ENCODE measurements around the gene FAM124B. TPM values are rescaled to one million over a fixed set of nuclear protein-coding genes. Genes with fewer than 3 reads are reported as not detected.
A peak's percentile ranks its signal among the peaks of the same experiment; 100 is the strongest.

The FAM124B gene
- total RNA-seq = not detected in 2 replicates
- long read RNA-seq = 0 reads

DNA sequence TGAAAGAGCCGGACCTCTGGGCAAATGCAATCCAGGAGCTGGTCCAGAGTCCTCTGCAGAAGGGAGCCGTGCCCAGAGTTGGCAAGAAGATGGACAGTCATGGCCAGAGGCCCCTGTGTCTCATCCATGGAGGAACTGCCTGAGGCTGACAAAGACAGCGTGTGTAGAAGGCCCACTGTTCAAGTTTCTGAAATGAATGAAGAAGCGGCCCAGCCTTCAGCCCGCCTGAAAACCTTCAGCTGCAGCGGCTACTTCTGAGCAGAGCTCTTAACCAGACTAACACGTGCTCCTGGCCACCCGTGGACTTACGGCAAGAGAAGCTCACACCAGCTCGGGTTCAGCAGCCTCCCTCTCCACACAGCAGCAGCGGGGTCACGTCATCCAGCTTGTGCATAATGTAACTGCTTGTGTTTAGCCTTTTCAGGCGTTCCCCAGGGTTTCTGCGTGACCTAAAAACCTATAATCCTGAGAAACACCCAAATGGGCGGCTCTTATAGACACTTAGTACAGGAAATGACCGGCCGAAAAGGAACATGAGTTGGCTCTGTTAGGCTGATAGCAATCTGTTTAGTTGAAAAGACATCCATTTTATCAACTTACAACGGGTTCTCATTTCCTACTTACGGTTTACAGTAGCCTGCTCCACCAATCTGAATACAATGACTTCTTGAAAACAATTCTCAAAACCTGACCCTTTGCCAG lies at the start of gene FAM124B:
Gene FAM124B, minus strand, starts transcription at position 467 of the 702 bp plus-strand sequence. Its CDS starts 339 bp downstream, at position 128.
- Mint-ChIP-seq H3K9me3 (ENCODE audit: low read depth) (peaks cover 11% of the 10 kb centered on the region), H3K27ac (no peak within 1 kb of the TSS), H3K36me3 (ENCODE audit: insufficient read depth) (no peaks in the 10 kb centered on the region), H3K4me3 (ENCODE audit: low read depth) (no peak within 1 kb of the TSS), H3K27me3 (no peaks in the 10 kb centered on the region), H3K4me1 (ENCODE audit: low read depth) (no peaks in the 10 kb centered on the region)
- TF ChIP-seq CTCF (IDR thresholded peaks at IDR 0.05; ENCODE audit: unreplicated experiment) = no peak
- DNase-seq (ENCODE audit: low spot score, unreplicated experiment) = no peak

GRCh38 chr2:224449212-224450147 lies 47.6 kb upstream of the FAM124B start:
- no peak overlapping the region for H3K4me3 Mint-ChIP-seq (ENCODE audit: low read depth)
- H3K36me3 Mint-ChIP-seq (ENCODE audit: insufficient read depth) = peaks cover 2% of the 10 kb centered on the region
- peak; percentile 58 for TF ChIP-seq CTCF (IDR thresholded peaks at IDR 0.05; ENCODE audit: unreplicated experiment)
- H3K9me3 Mint-ChIP-seq (ENCODE audit: low read depth) = peaks cover 3% of the 10 kb centered on the region
- H3K4me1 Mint-ChIP-seq (ENCODE audit: low read depth) = no peaks in the 10 kb centered on the region
- no peak for DNase-seq (ENCODE audit: low spot score, unreplicated experiment)
- H3K27me3 Mint-ChIP-seq = no peaks in the 10 kb centered on the region
- no peak overlapping the region for H3K27ac Mint-ChIP-seq

DNA sequence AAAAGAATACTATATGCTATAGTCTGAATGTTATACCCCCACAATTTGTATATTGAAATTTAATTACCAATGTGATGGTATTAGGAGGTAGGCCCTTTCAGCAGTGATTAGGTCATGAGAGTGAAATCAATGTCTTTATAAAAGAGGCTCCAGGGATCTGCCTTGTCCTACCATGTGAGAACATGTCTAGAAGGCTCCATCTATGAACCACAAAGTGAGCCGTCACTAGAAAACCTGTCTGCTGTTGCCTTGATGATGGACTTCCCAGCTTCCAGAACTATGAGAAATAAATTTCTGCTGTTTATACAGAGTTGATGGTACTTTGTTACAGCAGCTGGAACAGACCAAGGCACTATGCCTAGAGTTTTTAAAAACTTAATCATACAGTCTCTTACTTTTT lies 46.3 kb upstream of the FAM124B start:
- Mint-ChIP-seq H3K4me1 (ENCODE audit: low read depth) (no peaks in the 10 kb centered on the region), H3K36me3 (ENCODE audit: insufficient read depth) (no peaks in the 10 kb centered on the region), H3K9me3 (ENCODE audit: low read depth) (peaks cover 2% of the 10 kb centered on the region), H3K27ac (no peak overlapping the region), H3K27me3 (no peaks in the 10 kb centered on the region), H3K4me3 (ENCODE audit: low read depth) (no peak overlapping the region)
- no peak for DNase-seq (ENCODE audit: low spot score, unreplicated experiment)
- no peak for TF ChIP-seq CTCF (IDR thresholded peaks at IDR 0.05; ENCODE audit: unreplicated experiment)

- no peaks in the 10 kb centered on the region for H3K4me1 Mint-ChIP-seq (ENCODE audit: low read depth)
- H3K36me3 Mint-ChIP-seq (ENCODE audit: insufficient read depth) = no peaks in the 10 kb centered on the region
- DNase-seq (ENCODE audit: low spot score, unreplicated experiment) = no peak
- no peaks in the 10 kb centered on the region for H3K27me3 Mint-ChIP-seq
- H3K4me3 Mint-ChIP-seq (ENCODE audit: low read depth) = no peak overlapping the region
- TF ChIP-seq CTCF (IDR thresholded peaks at IDR 0.05; ENCODE audit: unreplicated experiment) = no peak
- peaks cover 7% of the 10 kb centered on the region for H3K9me3 Mint-ChIP-seq (ENCODE audit: low read depth)
- H3K27ac Mint-ChIP-seq = no peak overlapping the region
Observed at GRCh38 chr2:224444783-224445182, 42.9 kb upstream of the FAM124B start.

DNA sequence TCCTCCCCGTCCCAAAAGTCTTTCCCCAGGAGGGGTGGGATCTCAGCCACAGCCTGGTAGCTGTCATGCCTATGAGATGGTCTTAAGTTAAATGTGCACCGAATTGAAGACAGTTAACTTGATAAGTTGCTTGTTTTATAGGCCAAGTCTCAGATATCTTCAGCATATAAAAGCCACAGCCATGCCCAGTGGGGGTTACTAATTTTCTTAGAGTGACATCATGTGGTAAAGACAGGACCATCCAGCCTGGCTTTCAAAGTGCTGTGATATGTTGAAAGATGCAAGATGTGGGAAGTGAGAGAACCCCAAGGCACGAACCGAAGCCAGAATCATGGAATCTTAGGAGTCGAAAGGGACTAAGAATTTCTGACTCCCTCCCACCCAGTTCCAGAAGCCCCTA lies 42.1 kb upstream of the FAM124B start:
- no peaks in the 10 kb centered on the region for H3K36me3 Mint-ChIP-seq (ENCODE audit: insufficient read depth)
- no peak for DNase-seq (ENCODE audit: low spot score, unreplicated experiment)
- no peak for TF ChIP-seq CTCF (IDR thresholded peaks at IDR 0.05; ENCODE audit: unreplicated experiment)
- peaks cover 7% of the 10 kb centered on the region for H3K9me3 Mint-ChIP-seq (ENCODE audit: low read depth)
- no peaks in the 10 kb centered on the region for H3K27me3 Mint-ChIP-seq
- H3K4me1 Mint-ChIP-seq (ENCODE audit: low read depth) = no peaks in the 10 kb centered on the region
- no peak overlapping the region for H3K4me3 Mint-ChIP-seq (ENCODE audit: low read depth)
- H3K27ac Mint-ChIP-seq = no peak overlapping the region

Measured in progenitor cell of endocrine pancreas (in vitro differentiated cells).